ENCODE data around the gene CHPT1.
A peak's percentile ranks its signal among the peaks of the same experiment; 100 is the strongest.

Gene CHPT1

GRCh38 chr12:101740980-101741379 is 43.5 kb downstream of the CHPT1 start:
- no peak overlapping the region for H3K27ac Mint-ChIP-seq
- no peaks in the 10 kb centered on the region for H3K27me3 Mint-ChIP-seq (ENCODE audit: low read depth, poor library complexity)
- no peak overlapping the region for H3K4me3 Mint-ChIP-seq
- DNase-seq = no peak
- H3K4me1 Mint-ChIP-seq = peaks cover 13% of the 10 kb centered on the region
- TF ChIP-seq CTCF (IDR thresholded peaks at IDR 0.05) = no peak
- H3K36me3 Mint-ChIP-seq (ENCODE audit: low read depth) = peaks cover 55% of the 10 kb centered on the region
- H3K9me3 Mint-ChIP-seq = no peaks in the 10 kb centered on the region

- Mint-ChIP-seq H3K9me3 (no peaks in the 10 kb centered on the region), H3K27me3 (ENCODE audit: low read depth, poor library complexity) (no peaks in the 10 kb centered on the region), H3K36me3 (ENCODE audit: low read depth) (peaks cover 47% of the 10 kb centered on the region), H3K4me3 (no peak overlapping the region), H3K4me1 (peaks cover 7% of the 10 kb centered on the region), H3K27ac (peak overlapping the region; percentile 73)
- no peak for DNase-seq
- no peak for TF ChIP-seq CTCF (IDR thresholded peaks at IDR 0.05)
Measured at GRCh38 chr12:101743242-101743641, 45.8 kb downstream of the CHPT1 start.

DNA sequence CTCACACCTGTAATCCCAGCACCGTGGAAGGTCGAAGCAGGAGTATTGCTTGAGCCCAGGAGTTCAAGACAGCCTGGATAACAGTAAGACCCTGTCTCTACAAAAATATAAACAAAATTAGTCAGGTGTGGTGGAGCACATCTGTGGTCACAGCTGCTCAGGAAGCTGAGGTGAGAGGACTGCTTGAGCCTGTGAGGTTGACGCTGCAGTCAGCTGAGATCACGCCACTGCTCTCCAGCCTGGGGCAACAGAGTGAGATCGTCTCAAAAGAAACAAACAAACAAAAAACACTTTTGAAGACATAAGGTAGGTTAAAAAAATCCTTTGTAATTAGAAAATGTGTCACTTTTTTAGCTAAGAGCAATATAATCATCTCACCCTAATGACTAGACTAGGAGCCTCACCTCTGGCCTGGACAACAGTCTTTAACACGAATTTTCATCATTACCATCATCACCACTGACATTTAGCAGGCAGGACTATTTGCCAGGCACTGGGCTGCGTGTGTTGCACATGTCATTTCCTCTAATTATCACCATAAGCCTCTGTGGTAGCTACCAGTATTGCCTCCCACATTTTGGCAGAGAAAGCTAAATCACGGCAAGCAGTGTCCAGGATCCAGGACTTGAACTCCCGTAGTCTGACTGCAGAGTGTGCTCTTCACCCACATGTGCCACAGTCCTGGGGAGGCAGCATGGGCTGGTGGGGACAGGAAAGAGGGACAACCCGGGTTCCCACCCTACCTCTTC is 46.5 kb downstream of the CHPT1 start:
- H3K27me3 Mint-ChIP-seq (ENCODE audit: low read depth, poor library complexity) = no peaks in the 10 kb centered on the region
- peaks cover 7% of the 10 kb centered on the region for H3K4me1 Mint-ChIP-seq
- H3K4me3 Mint-ChIP-seq = no peak overlapping the region
- H3K9me3 Mint-ChIP-seq = no peaks in the 10 kb centered on the region
- DNase-seq = no peak
- no peak for TF ChIP-seq CTCF (IDR thresholded peaks at IDR 0.05)
- peak overlapping the region; percentile 73 for H3K27ac Mint-ChIP-seq
- H3K36me3 Mint-ChIP-seq (ENCODE audit: low read depth) = peaks cover 43% of the 10 kb centered on the region

- no peak for TF ChIP-seq CTCF (IDR thresholded peaks at IDR 0.05)
- H3K27ac Mint-ChIP-seq = peak overlapping the region; percentile 21
- H3K4me1 Mint-ChIP-seq = peaks cover 7% of the 10 kb centered on the region
- no peaks in the 10 kb centered on the region for H3K27me3 Mint-ChIP-seq (ENCODE audit: low read depth, poor library complexity)
- H3K9me3 Mint-ChIP-seq = no peaks in the 10 kb centered on the region
- DNase-seq = no peak
- H3K4me3 Mint-ChIP-seq = no peak overlapping the region
- H3K36me3 Mint-ChIP-seq (ENCODE audit: low read depth) = peaks cover 32% of the 10 kb centered on the region
Measured at GRCh38 chr12:101745481-101745880, 48.0 kb downstream of the CHPT1 start.

DNA sequence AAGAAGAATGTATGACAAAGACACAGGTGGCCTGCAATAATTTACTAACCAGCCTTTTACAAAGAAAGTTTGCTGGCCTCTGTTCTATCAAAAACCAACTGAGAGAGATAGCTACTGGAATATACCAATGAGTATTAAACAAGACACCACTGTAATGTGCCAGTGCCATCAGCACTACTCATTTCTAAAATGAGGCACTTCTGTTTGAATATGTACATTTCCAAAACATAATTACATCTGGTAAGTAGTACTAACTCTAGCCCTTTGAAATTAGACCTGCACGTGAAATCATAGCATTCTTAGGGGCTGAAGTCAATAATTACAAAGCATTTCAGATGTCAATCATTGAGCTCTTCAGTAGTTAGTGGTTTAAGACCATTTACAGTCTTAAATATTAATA is 48.8 kb downstream of the CHPT1 start:
- Mint-ChIP-seq H3K36me3 (ENCODE audit: low read depth) (peaks cover 28% of the 10 kb centered on the region), H3K9me3 (no peaks in the 10 kb centered on the region), H3K27me3 (ENCODE audit: low read depth, poor library complexity) (no peaks in the 10 kb centered on the region), H3K27ac (no peak overlapping the region), H3K4me3 (no peak overlapping the region), H3K4me1 (peaks cover 7% of the 10 kb centered on the region)
- TF ChIP-seq CTCF (IDR thresholded peaks at IDR 0.05) = no peak
- DNase-seq = no peak

DNA sequence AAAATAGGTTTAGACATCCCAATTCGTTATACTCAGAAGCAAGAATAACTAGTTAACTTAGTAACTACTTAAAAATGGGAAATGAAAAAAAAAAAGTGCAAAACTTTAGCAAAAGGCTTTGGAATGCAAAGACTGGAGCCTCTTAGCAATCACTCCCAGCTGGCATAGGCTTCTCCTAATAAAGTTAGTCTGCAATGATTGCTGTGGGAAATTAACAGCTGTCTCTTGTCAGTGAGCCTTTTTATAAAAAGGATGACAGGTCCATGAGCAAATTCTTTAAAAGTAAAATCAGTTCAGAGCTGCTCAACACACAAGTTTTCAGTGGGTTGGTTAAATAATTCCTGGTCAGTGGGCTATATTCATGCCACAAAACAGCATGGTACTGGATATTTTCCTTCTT is 49.2 kb downstream of the CHPT1 start:
- TF ChIP-seq CTCF (IDR thresholded peaks at IDR 0.05) = no peak
- DNase-seq = no peak
- Mint-ChIP-seq H3K27me3 (ENCODE audit: low read depth, poor library complexity) (no peaks in the 10 kb centered on the region), H3K9me3 (no peaks in the 10 kb centered on the region), H3K4me3 (no peak overlapping the region), H3K27ac (no peak overlapping the region), H3K4me1 (peaks cover 7% of the 10 kb centered on the region), H3K36me3 (ENCODE audit: low read depth) (peaks cover 23% of the 10 kb centered on the region)
